Kasumi-1 (cell line): ENCODE data around the gene CD99.
"Not testable (repeated sequence)": the region's sequence is repeated elsewhere in the genome, so short reads cannot be mapped to it uniquely, and the experiment has no call there.

Source experiments
- DNase-seq, 2 experiments: peaks; one replicate each; lab custom pipeline; 2025; lab: John Stamatoyannopoulos, UW

CD99 gene

DNA sequence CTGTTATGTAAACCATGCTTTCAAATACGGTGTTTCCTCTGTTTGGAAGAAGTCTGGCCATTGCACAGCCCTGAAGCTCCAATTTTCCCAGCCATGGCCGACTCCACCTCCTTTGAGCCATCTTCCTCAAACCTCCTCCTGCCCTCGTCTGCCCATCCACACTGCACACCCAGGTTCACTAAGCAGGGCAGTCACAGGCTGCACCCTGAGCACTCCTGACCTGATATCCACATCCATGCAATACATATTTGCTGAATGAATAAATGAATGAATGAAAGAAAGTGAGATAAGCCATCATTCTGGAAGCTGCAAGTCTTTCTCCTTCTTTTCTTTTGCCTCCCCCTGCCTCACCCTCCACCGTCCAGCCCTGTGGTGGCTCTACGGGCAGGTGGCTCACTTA lies 83.0 kb downstream of the CD99 start:
- no peak for DNase-seq

DNA sequence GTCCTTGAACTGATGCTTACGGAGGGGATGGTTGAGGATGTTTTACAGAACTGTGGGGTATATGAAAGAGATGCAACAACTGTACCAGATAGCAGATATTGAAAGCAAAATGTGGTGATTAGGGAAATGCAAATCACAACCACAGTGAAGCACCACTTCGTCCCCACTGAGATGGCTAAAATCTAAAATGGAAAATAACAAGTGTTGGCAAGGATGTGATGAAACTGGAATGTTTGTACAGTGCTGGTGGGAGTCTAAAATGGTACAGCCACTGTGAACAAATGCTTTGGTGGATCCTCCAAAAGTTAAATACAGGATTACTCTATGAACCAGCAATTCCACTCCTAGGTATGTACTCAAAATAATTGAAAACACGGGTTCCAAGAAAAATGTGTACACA lies 83.7 kb downstream of the CD99 start:
- no peak for DNase-seq

DNA sequence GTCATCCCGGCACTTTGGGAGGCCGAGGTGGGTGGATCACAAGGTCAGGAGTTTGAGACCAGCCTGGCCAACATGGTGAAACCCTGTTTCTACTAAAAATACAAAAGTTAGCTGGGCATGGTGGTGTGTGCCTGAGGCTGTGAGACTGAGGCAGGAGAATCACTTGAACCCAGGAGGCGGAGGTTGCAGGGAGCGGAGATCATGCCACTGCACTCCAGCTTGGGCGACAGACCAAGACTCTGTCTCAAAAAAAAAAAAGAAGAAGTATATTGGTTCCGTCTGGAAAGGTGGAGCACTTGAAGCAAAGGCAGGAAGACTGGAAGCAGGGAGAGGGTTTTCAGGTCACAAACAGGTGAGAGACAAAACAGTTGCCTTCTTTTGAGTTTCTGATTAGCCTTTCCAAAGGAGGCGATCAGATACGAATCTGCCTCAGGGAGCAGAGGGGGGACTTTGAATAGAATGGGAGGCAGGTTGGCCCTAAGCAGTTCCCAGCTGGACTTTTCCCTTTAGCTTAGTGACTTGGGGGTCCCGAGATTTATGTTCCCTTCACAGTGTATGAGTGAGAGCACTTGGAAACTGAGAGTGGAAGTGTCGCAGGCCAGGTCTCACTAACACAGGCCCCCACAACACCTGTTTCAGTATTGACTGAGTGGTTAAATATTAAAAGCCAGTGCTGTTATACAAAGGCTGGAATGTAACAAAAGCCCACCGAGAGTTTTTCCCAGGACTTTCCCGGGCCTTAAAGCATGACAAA lies 89.6 kb downstream of the CD99 start:
- not testable (repeated sequence) for DNase-seq

DNA sequence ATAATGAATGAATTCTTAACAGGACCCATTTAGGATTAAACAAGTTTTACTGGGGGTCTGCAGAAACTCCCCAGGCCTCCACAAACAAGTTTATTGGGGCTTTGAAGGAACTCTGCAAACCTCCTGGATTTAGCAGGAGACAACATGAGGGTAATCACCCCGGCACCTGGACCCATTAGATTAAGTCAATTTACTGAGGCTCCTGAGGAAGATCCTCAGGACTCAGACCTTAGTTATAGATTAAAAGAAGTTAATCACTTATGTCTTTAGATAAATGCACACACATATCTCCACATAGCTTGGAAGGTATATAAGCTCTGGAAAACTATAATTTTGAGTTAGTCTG lies 90.1 kb downstream of the CD99 start:
- DNase-seq, result no peak

DNA sequence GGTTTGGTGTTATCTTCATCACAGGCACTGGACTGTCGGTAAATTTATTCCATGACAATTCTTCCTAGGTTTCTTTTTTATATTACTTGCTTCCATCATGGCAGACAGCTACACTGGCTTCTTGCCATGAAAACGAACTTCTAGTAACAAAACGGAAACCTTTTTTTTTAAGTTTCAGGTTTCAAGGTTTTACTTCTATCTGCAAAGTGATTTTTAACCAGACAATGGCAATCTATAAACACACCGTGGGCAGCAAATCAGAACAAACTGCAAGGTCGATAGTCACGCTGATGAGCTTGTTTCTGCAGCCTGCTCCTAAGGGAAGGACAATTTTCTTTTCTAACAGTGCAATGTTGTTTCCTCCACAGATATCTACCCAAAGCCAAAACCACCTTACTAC lies 90.6 kb downstream of the CD99 start:
- no peak for DNase-seq

DNA sequence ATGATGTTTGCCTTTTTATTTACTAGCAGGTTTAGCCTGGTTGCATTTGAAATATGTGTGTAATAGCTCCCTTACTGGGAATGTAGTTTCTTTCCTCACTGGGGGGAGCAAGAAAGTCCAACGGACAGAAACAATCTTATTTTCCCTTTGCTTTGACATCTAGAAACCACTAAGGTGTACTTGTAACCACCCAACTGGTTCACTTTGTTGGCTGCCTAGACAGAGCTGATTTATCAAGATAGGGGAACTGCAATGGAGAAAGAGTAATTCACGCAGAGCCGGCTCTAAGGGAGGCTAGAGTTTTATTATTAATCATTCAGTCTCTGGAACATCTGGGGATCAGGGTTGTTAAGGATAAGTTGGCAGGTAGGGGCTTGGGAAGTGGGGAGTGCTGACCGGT lies 91.1 kb downstream of the CD99 start:
- no peak for DNase-seq

DNA sequence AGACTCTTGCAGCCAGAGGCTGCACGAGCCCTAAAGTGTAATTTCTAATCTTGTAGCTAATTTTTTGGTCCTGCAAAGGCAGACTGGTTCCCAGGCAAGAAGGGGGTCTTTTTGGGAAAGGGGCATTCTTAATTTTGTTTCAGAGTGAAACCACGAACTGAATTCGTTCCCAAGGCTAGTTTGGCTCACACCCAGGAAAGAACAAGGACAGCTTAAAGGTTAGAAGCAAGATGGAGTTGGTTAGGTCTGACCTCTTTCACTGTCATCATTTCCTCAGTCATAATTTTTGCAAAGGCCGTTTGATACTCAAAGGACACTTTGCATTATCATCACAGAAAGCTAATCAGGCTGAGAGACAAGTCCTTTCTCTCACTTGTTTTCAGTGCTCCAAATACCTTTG lies 91.7 kb downstream of the CD99 start:
- DNase-seq, result no peak

DNA sequence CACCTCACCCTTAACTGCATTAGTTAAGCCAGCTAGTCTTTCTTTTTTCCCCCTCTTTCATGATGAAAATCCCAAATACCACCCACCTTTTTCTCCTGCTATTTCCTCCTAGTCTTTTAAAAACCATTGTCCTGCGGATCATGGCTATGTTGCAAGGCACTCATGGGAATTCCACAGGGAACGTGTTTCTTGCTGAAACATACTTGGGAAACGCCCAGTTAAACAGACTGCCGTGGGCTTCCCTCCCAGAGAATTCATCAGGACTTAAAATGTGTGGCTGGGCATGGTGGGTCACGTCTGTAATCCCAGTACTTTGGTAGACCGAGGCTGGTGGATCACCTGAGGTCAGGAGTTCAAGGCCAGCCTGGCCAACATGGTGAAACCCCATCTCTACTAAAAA lies 92.9 kb downstream of the CD99 start:
- no peak for DNase-seq

DNA sequence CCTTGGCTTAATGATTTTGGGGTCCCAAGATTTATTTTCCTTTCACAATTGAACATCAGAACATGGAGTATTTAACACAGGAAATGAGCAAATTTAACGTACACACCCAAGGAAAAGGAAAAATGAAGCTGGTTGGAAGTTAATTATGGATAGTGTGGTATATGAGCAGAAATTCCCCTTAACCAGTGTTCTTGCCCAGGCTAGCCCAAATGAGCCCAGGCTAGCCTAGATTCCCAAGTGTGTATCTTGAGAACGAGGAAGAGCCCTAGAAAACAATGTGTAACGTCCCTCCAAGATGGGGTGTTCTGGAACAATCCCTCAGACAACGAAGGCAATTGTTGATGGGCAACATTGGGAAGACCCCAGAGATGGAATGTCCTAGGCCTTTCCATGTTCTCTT lies 94.4 kb downstream of the CD99 start:
- no peak for DNase-seq

DNA sequence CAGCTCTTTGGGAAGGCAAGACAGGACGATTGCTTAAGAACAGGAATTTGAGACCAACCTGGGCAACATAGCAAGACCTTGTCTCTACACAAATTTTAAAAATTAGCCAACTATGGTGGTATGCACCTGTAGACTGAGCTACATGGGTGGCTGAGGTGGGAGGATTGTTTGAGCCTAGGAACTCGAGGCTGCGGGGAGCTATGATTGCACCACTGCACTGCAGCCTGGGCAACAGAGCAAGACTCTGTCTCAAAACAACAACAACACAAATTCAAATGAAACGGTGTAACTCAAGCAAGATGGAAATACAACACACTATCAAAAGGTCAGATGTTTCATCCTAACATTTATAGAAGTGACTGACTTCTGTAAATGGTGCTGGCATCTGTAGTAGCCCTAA lies 97.9 kb downstream of the CD99 start:
- DNase-seq, result no peak

DNA sequence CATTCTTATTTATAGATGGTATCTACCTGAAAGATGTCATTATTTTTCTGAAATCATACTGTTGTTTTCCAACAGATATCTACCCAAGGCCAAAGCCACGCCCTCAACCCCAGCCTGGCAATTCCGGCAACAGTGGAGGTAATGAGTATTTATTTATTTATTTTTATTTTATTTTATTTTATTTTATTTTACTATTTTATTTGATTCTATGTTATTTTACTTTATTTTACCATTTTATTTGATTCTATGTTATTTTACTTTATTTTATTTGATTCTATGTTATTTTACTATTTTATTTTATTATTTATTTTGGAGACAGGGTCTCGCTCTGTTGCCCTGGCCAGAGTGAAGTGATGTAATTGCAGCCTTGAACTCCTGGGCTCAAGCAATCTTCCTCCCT lies 98.5 kb downstream of the CD99 start:
- no peak for DNase-seq
